Measurements from ENCODE around the gene DDX53.

DDX53 gene

GRCh38 chrX:22999696-23000223 is at the start of gene DDX53:
TSS of gene DDX53 (plus strand) at chrX:22999960. CDS start at chrX:23000058, 98 bp downstream.
- DNase-seq (ENCODE audit: low read depth in 3 of 3): no peak

GRCh38 chrX:22950269-22951266 is 49.2 kb upstream of the DDX53 start:
- DNase-seq (ENCODE audit: low read depth in 3 of 3): no peak

DNA sequence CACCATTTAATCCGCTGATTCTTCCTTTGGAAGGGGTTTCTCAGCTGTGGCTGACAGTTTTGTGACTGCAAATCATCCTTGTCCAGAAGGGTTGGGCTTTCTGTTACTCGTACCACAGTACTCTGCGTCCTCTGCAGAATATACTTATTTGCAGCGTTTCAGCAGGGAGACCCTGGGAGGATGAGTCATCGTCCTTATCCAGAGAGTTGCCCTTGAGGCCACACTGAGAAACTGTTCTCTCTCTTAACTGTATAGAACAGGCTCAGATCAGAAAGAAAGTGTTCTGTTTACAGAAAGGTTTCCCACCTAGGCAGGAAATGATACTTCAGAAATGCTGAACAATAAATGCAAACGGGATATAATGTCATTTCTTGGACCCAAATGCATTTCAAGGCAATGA is 47.8 kb upstream of the DDX53 start:
- no peak for DNase-seq (ENCODE audit: low read depth in 3 of 3)

DNA sequence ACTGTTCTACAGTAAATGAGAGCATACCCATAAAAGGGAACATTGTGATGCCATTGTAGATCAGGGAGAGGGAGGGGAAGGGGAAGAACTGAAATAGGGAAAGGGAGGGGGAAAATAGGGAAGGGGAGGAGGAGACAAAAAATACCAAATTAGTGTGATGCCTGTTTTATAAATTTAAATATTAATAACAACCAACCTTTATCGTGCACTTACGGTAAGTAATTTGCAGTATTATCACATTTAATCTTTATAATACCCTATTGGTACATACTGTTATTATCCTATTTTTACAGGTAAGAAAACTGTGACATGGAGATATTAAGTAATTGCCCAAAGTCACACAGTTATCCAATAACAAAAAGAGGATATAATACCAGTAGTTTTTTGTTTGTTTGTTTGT is 41.5 kb upstream of the DDX53 start:
- DNase-seq (ENCODE audit: low read depth in 3 of 3): no peak

GRCh38 chrX:22959204-22959920 is 40.4 kb upstream of the DDX53 start:
- no peak for DNase-seq (ENCODE audit: low read depth in 3 of 3)

DNA sequence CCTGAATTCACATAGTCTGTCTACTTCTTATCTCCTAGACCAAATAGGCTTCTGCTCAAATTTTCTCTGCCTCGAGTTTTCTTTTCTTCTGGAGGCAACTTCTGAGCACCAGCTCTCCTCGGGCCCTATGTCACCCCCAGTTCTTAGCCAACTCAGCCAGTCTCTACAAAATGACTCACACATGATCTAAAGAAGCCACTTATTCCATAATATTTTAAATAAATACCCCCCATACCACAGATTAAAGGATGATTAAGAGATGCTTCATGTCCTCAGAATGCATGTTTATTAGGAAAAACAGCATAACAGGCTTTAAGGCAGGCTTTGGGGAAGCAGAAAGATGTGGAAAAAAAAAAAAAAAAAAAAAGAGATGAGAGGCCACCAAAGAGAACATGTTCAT is 36.6 kb upstream of the DDX53 start:
- no peak for DNase-seq (ENCODE audit: low read depth in 3 of 3)

DNA sequence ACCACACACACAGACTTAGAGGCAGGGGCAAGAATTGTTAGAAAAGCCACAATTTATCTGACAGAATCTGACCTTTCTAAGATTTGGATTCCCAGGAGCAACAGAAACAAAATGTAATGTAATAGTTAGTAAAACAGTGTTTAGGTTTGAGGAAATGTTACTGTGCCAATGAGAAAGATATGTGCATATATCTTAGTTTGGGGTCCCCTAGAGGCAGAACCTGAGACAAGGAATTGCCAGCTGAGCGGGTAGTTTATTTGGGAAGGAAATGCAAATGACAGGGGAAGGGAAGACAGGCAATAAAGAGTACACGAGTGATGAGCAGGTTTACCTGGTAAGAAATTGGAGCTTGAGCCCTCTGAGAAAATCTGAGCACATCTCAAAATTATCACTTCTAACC is 31.3 kb upstream of the DDX53 start:
- no peak for DNase-seq (ENCODE audit: low read depth in 3 of 3)

- no peak for DNase-seq (ENCODE audit: low read depth in 3 of 3)
These were observed 30.3 kb upstream of the DDX53 start for GRCh38 chrX:22969411-22969810.

- DNase-seq (ENCODE audit: low read depth in 3 of 3): no peak
These were observed 28.9 kb upstream of the DDX53 start for GRCh38 chrX:22970861-22971260.

GRCh38 chrX:22974616-22975015 is 25.1 kb upstream of the DDX53 start:
- no peak for DNase-seq (ENCODE audit: low read depth in 3 of 3)

DNA sequence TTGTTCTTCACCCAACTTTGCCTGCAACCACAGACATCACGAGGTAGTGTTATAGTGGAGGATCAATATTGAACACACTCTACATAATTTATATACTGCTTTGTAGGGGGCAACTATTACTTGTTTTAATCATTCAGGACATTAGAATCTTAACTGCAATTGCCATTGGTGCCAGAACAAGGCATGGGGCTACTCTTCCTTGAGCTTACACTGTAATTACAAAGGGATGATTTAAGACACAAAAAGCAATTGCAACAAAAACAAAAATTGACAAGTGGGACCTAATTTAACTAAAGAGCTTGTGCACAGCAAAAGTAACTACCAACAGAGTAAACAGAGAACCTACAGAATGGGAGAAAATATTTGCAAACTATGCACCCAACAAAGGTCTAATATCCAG is 24.0 kb upstream of the DDX53 start:
- no peak for DNase-seq (ENCODE audit: low read depth in 3 of 3)

GRCh38 chrX:22985958-22986357 is 13.8 kb upstream of the DDX53 start:
- DNase-seq (ENCODE audit: low read depth in 3 of 3): no peak

- no peak for DNase-seq (ENCODE audit: low read depth in 3 of 3)
These were observed 12.3 kb upstream of the DDX53 start for GRCh38 chrX:22987452-22987851.

DNA sequence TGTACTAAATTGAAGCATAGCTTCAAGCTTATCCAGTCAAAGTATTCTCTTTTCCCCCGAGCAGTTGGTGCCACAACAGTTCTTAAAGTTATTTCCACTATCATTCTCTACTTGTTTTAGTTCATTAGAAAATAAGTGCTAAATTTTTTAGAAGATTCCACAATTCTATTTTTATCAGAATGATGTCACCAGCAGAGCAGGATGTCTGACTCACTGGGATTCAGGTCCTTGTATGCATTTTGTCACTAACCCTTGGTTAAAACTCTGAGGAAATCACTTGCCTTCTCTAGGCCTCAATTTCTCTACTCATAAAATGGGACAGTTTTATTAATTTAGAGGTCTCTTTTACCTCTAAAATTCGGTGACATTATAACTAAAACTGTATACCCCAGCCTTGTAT is 3.4 kb downstream of the DDX53 start:
- DNase-seq (ENCODE audit: low read depth in 3 of 3): no peak

DNA sequence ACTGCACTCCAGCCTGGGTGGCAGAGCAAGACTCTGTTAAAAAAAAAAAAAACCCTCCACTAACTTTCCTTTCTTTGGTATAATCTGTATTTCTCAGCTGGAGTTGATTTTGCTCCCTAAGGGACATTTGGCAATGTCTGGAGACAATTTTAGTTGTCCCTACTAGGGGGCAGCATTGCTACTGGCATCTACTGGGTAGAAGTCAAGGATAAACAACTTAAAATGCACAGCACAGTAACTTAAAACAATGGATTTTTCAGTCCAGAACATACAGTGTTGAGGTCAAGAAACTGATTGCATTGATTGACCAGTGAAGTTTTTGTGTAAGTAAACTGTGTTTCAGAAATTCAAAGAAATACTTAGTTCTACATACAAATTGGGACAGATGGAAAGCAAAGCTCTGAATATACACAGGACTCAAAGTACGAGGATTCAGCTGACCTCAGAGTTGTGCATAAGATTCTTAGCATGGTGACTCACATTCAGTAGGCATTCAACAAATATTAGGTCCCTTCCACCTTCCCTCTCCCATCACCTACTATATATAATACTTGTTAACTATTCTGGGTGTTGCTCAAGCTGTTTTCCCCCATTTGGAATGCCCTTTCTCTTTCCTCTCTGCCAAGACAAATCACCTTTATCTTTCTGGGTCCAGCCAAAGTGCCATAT is 8.8 kb downstream of the DDX53 start:
- DNase-seq (ENCODE audit: low read depth in 3 of 3): no peak

DNA sequence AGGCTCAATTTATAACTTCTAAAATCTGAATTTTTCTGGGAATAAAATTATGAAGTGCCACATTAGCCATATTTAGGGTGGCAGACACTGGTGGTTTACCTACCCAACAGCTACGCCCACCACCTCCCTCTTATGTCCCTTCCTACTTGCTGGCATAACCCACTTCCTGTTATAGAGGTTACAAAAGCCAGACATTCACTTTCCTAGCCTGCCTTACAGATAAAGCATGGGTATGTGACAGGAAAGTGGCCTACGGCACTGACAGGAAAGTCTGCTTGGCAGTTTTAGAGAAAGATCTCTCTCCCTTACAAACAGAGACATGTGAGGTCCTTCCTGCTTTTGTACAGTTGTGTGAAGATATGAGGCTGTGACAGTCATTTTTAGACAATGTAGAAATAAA is 12.4 kb downstream of the DDX53 start:
- DNase-seq (ENCODE audit: low read depth in 3 of 3): no peak

GRCh38 chrX:23012636-23013035 is 12.9 kb downstream of the DDX53 start:
- no peak for DNase-seq (ENCODE audit: low read depth in 3 of 3)

- no peak for DNase-seq (ENCODE audit: low read depth in 3 of 3)
These were observed 13.6 kb downstream of the DDX53 start for GRCh38 chrX:23013366-23013765.

DNA sequence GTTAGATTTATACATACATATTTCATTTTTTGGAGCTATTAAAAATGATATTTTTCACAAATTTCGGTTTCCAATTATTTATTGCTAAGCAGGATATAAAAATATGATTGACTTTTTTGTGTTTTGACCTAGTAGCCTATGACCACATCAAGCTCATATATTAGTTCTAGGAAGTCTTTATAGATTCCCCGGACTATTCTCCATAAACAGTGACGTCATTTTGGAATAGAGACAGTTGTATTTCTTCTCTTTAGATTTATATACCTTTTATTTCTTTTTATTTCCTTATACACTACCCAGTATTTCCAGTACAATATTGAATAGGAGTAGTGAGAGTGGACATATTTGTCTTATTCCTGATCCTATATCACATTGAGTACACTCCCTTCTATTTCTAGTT is 31.8 kb downstream of the DDX53 start:
- DNase-seq (ENCODE audit: low read depth in 3 of 3): no peak

DNA sequence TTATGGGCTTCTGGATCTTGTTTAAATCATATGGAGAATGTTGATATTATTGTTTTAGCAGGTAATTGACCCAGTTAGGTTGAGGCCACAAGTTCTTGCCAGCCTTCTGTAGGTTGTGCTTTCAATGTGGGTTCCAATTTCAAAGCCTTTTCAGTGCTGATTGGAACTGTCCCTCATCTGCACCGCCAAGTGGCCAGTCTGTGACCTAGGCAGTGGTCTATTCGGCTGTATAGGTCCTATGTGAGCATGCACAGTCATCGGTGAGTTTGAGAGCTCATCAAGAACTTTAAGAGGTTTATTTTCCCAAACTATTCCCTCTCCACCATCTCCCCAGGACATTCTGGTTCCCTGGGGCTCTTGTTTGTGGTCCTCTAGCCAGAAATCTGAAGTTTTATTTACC is 35.7 kb downstream of the DDX53 start:
- no peak for DNase-seq (ENCODE audit: low read depth in 3 of 3)

DNA sequence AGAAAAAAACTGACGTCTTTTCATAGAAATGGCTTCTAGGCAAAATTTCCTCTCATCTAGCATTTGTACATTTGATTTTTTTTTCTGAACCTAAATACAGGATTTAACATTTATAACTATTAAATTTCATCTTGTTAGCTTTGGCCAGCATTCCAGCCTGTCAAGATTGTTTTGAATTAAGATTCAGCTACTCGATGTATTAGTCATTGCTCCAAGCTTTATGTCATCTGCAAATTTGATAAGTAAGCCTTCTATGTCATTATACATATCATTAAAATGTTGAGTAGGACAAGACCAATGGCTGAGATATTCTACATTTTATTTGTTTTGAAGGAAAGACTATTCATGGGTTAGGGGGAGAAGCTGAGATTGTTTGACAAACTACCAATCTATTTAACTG is 46.7 kb downstream of the DDX53 start:
- DNase-seq (ENCODE audit: low read depth in 3 of 3): no peak

Data from stimulated activated CD4-positive, alpha-beta T cell treated with anti-CD3 and anti-CD28 coated beads, TNF-alpha, amount 100 ng/mL, for 48 hours (primary cell).